Gastroesophageal sphincter (tissue), 4 donors: ENCODE measurements around the gene WDR5. TPM values are rescaled to one million over a fixed set of nuclear protein-coding genes. Genes with fewer than 3 reads are reported as not detected.
A peak's percentile ranks its signal among the peaks of the same experiment; 100 is the strongest.

Experiments
- ATAC-seq: fragments of 150-250 bp; one replicate; pipeline ENCODE4 v1.9.1; 2016; ENCODE audit warnings: mild to moderate bottlenecking, moderate library complexity
- H3K27ac ChIP-seq, 4 donors: fragments of 200-600 bp; sonication (generic) in 3 of 4; 1 replicate in 3 of 4; 2 replicates in 1 of 4; pipeline ENCODE4 v1.5.1; 2016 to 2019
- H3K27me3 ChIP-seq: fragments of 200-600 bp; sonication (generic); one replicate; pipeline ENCODE4 v1.5.1; 2019
- H3K36me3 ChIP-seq, 2 donors: fragments of 200-600 bp; sonication (generic); one replicate each; pipeline ENCODE4 v1.5.1; 2019; ENCODE audit warnings: control low read depth in 1 of 2
- H3K4me1 ChIP-seq, 3 donors: fragments of 200-600 bp; sonication (generic); 1 replicate in 2 of 3; 2 replicates in 1 of 3; pipeline ENCODE4 v1.5.1; 2016 to 2019; ENCODE audit warnings: control low read depth in 2 of 3
- H3K4me3 ChIP-seq, 2 donors: fragments of 200-600 bp; sonication (generic); one replicate each; pipeline ENCODE4 v1.5.1; 2019; ENCODE audit warnings: mild to moderate bottlenecking in 1 of 2, moderate library complexity in 1 of 2
- H3K9me3 ChIP-seq, 3 donors: fragments of 200-600 bp; sonication (generic); one replicate each; pipeline ENCODE4 v1.5.1; 2017 to 2019; ENCODE audit warnings: control low read depth in 2 of 3
- EP300 ChIP-seq: sonication (generic); formaldehyde crosslinking; IDR thresholded peaks from one replicate; pipeline ENCODE4 v1.6.1; 2017; ENCODE audit warnings: antibody characterized with exemption, mild to moderate bottlenecking
- POLR2A ChIP-seq, 2 donors: fragments of 450-650 bp; IDR thresholded peaks; one replicate each; pipeline ENCODE4 v1.6.1; 2017; ENCODE audit warnings: antibody characterized with exemption in 2 of 2, mild to moderate bottlenecking in 2 of 2, moderate library complexity in 1 of 2
- POLR2AphosphoS5 ChIP-seq: sonication (generic); formaldehyde crosslinking; IDR thresholded peaks from one replicate; pipeline ENCODE4 v1.6.1; 2017; ENCODE audit warnings: antibody characterized with exemption
- WGBS, 2 donors: methylation state at CpG; one replicate each; pipeline ENCODE4 v1.1.5; 2018; ENCODE audit warnings: low coverage in 1 of 2; 5-methylcytosine and 5-hydroxymethylcytosine counted together
- total RNA-seq, 4 donors: library from RNA; depleted of rRNA; stranded (reverse); fragments of >200 nt; gene quantifications; one replicate each; pipeline ENCODE4 v1.1.0, GENCODE V29; 2016
- TF ChIP-seq, protein P1 (sequence below), 4 experiments: fragments of 200-600 bp in 2 of 4; fragments of 450-650 bp in 2 of 4; sonication (generic) in 1 of 4; IDR thresholded peaks; one replicate each; pipeline ENCODE4 v1.5.1; 2017 to 2019; ENCODE audit warnings: antibody characterized with exemption in 4 of 4, mild to moderate bottlenecking in 2 of 4, moderate library complexity in 2 of 4

WDR5 gene
- total RNA-seq, 4 donors from 2014 or later = 16.4 to 30.2 (median 24.8) TPM

DNA sequence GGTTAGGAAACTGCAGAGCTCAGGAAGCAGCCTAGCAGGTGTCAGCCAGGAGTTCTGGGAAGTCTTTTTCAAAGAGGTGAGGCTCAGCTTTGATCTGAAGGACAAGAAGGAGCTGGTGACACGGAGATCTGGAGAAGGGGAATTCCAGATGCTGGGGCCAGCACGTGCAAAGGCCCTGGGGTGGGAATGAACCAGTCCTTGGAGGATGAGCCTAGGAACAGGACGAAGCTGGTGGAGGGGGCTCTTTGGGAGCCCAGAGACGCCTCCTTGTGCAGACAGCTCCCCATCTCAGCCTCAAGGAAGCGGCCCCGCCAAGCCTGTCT is 43.7 kb downstream of the WDR5 start:
- ATAC-seq = no peak

GRCh38 chr9:134179918-134180785 is 44.3 kb downstream of the WDR5 start:
- no peak overlapping the region for H3K4me3 ChIP-seq
- WGBS, 2 donors = 90% methylated on average over 13 to 25 of the region's 29 CpGs
- TF ChIP-seq, protein P1, sequence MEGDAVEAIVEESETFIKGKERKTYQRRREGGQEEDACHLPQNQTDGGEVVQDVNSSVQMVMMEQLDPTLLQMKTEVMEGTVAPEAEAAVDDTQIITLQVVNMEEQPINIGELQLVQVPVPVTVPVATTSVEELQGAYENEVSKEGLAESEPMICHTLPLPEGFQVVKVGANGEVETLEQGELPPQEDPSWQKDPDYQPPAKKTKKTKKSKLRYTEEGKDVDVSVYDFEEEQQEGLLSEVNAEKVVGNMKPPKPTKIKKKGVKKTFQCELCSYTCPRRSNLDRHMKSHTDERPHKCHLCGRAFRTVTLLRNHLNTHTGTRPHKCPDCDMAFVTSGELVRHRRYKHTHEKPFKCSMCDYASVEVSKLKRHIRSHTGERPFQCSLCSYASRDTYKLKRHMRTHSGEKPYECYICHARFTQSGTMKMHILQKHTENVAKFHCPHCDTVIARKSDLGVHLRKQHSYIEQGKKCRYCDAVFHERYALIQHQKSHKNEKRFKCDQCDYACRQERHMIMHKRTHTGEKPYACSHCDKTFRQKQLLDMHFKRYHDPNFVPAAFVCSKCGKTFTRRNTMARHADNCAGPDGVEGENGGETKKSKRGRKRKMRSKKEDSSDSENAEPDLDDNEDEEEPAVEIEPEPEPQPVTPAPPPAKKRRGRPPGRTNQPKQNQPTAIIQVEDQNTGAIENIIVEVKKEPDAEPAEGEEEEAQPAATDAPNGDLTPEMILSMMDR (IDR thresholded peaks at IDR 0.05) = no peak
- TF ChIP-seq POLR2AphosphoS5 = no peak
- no peak for TF ChIP-seq EP300
- no peak for TF ChIP-seq POLR2A (IDR thresholded peaks at IDR 0.05)
- H3K36me3 ChIP-seq = no peaks in the 10 kb centered on the region
- H3K27ac ChIP-seq = no peak overlapping the region
- H3K27me3 ChIP-seq = peaks cover 22% of the 10 kb centered on the region
- no peaks in the 10 kb centered on the region for H3K9me3 ChIP-seq
- peaks cover 0 to 24% (median 0%) of the 10 kb centered on the region in 3 donors for H3K4me1 ChIP-seq
- no peak for ATAC-seq

More for the DNA sequence above, 43.7 kb downstream of the WDR5 start:
- no peak overlapping the region for H3K4me3 ChIP-seq
- H3K27me3 ChIP-seq = peaks cover 28% of the 10 kb centered on the region
- TF ChIP-seq POLR2A (IDR thresholded peaks at IDR 0.05) (no peak), POLR2AphosphoS5 (no peak), EP300 (no peak)
- TF ChIP-seq, protein P1 (IDR thresholded peaks at IDR 0.05) = no peak
- H3K36me3 ChIP-seq = no peaks in the 10 kb centered on the region
- no peaks in the 10 kb centered on the region for H3K9me3 ChIP-seq
- H3K27ac ChIP-seq = no peak overlapping the region
- WGBS, 2 donors = 84 to 100% methylated on average over 4 of the region's 6 CpGs
- peaks cover 0 to 30% (median 0%) of the 10 kb centered on the region in 3 donors for H3K4me1 ChIP-seq

DNA sequence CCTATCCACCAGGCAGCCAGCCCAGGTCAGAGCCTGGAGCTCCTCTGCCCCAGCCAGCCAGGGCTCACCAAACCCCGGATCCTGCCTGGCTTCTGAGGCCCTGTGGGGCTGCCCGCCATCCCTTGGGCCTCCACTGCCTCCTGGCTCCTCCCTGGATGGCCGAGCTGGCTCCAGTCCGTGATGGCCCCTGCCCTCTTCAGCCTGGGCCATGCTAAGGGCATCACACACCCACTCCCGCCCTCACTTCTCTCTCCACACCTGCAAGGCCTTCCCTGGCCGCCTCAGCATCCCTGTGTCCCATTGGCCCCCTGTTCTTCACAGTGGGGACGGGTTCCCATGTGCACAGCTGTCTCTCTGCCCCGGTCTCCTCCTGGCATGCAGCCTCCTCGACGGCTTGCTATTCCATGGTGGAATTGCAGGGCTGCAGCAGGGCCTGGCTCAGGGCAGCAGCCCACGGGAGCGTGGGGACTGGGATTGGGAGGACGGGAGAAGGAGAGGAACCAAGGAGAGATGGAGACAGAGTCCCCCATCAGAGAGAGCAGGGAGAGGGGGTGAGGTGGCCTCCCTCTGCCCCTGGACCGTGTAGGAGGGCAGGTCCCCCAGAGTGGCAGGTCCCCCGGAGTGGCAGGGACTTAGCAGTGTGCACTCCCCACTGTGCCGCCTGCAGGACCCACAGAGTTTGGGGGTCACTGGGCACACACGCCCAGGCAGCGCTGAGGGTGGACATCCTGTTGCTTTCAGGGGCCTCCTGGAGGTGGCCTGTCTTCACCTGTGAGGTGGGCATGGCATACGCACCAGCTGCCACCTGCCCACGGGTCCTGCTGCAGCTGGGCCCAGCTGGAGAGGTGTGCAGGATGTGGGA is 45.1 kb downstream of the WDR5 start:
- WGBS, 2 donors = 92 to 93% methylated on average over 3 to 8 of the region's 20 CpGs
- Histone ChIP-seq H3K27ac (no peak overlapping the region), H3K36me3 (no peaks in the 10 kb centered on the region), H3K4me3 (no peak overlapping the region), H3K27me3 (peaks cover 14% of the 10 kb centered on the region), H3K9me3 (no peaks in the 10 kb centered on the region), H3K4me1 (peaks cover 0 to 16% (median 0%) of the 10 kb centered on the region in 3 donors)
- peak; percentile 8 for ATAC-seq
- TF ChIP-seq, protein P1 (IDR thresholded peaks at IDR 0.05) = no peak
- TF ChIP-seq EP300 (no peak), POLR2AphosphoS5 (no peak), POLR2A (IDR thresholded peaks at IDR 0.05) (no peak)

- Histone ChIP-seq H3K4me3 (no peak overlapping the region), H3K36me3 (no peaks in the 10 kb centered on the region), H3K27ac (no peak overlapping the region), H3K9me3 (no peaks in the 10 kb centered on the region), H3K4me1 (peaks cover 0 to 10% (median 0%) of the 10 kb centered on the region in 3 donors), H3K27me3 (peaks cover 7% of the 10 kb centered on the region)
- WGBS, 2 donors = 67% methylated on average over 1 of the region's 8 CpGs; no CpG with 5 or more reads in 1 of the 2 donors
- ATAC-seq = no peak
- no peak for TF ChIP-seq POLR2AphosphoS5
Measured at GRCh38 chr9:134181648-134182034, 45.8 kb downstream of the WDR5 start.

DNA sequence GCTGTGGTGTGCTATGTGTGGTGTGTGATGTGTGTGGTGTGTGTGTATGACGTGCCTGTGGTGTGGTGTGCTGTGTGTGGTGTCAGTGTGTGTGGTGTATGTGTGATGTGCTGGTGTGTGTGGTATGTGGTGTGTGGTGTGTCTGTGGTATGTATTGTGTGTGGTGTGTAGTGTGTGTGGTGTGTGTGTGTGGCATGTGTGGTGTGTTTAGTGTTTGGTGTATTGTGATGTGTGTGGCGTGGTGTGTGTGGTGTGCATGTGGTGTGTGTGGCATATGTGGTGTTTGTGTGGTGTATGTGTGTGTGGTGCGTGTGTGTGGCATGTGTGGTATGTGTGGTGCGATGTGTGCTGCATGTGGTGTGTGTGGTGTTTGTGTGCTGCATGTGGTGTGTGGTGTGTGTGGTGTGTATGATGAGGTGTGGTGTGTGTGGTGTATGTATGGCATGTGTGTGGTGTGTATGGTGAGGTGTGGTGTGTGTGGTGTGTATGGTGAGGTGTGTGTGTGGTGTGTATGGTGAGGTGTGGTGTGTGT is 46.7 kb downstream of the WDR5 start:
- 65 to 95% methylated on average over 2 to 4 of the region's 4 CpGs for WGBS, 2 donors
- ATAC-seq = no peak
- Histone ChIP-seq H3K36me3 (no peaks in the 10 kb centered on the region), H3K27me3 (peaks cover 7% of the 10 kb centered on the region), H3K4me3 (no peak overlapping the region), H3K9me3 (no peaks in the 10 kb centered on the region), H3K27ac (no peak overlapping the region), H3K4me1 (peaks cover 0 to 10% (median 0%) of the 10 kb centered on the region in 3 donors)
- no peak for TF ChIP-seq POLR2A (IDR thresholded peaks at IDR 0.05)
- no peak for TF ChIP-seq EP300
- TF ChIP-seq POLR2AphosphoS5 = no peak
- TF ChIP-seq, protein P1 (IDR thresholded peaks at IDR 0.05) = no peak
